Epithelial cell of esophagus (primary cell): ENCODE results near the gene OLA1.

ENCODE experiments used
- DNase-seq: peaks from one replicate; pipeline ENCODE4 v3.0.0; 2010; ENCODE audit warnings: low read depth
- H3K4me3 ChIP-seq: 2 replicates; pipeline ENCODE4 v1.5.1; 2011; ENCODE audit warnings: mild to moderate bottlenecking, low read length, control low read depth
- TF ChIP-seq, protein P1 (sequence below): IDR thresholded peaks from 2 replicates; pipeline ENCODE4 v1.5.1; 2011; ENCODE audit warnings: low read depth, mild to moderate bottlenecking, low read length, control low read depth, inconsistent platforms; ENCODE audit not compliant: insufficient read depth; ENCODE audit errors: missing control alignments

The OLA1 gene

DNA sequence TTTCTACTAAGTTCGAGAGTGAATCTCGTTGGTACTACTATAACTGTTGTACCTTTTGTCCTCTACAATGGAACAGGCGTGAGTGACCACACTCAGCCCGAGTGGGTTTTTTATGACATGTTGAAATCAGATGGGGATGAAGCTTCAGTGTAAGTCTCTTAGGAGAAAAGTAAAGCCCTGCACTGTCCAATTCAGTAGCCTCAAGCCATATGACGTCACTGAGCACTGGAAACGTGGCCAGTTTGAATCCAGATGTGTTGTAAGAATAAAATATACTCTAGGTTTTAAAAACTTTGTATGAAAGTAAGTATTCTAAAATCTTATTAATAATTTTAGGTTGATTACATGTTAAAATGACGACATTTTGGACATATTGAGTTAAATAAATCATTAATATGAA is 181.5 kb downstream of the OLA1 start:
- no peak for DNase-seq
- TF ChIP-seq, protein P1, sequence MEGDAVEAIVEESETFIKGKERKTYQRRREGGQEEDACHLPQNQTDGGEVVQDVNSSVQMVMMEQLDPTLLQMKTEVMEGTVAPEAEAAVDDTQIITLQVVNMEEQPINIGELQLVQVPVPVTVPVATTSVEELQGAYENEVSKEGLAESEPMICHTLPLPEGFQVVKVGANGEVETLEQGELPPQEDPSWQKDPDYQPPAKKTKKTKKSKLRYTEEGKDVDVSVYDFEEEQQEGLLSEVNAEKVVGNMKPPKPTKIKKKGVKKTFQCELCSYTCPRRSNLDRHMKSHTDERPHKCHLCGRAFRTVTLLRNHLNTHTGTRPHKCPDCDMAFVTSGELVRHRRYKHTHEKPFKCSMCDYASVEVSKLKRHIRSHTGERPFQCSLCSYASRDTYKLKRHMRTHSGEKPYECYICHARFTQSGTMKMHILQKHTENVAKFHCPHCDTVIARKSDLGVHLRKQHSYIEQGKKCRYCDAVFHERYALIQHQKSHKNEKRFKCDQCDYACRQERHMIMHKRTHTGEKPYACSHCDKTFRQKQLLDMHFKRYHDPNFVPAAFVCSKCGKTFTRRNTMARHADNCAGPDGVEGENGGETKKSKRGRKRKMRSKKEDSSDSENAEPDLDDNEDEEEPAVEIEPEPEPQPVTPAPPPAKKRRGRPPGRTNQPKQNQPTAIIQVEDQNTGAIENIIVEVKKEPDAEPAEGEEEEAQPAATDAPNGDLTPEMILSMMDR, result no peak
- no peak overlapping the region for H3K4me3 ChIP-seq

DNA sequence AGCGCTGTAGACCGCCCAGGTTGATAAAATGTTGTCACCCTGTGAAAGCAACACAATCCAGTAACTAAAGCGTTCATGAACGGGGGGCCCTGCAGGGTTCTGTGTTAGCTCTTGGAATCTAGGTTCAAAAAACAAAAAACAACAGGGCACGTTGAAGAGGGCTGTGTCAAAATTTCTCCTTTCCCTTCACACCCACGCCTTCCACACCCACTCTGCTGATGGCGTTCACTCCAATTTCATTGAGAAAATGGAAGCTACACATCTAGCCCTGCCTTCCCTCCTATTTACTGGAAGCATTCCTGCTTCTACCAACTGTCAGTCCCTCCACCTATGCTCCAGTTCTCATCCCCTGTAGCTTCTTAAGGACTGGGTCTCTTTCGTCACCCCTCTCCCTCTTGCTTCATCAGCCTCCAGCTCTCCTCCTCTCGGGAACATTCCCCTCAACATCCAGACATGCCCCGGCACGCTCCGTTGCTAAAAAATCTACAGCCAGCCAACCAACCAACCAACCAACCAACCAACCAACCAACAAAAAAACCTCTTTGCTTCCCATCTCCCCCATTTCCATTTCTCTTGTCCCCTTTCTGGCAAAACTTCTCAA is 184.7 kb downstream of the OLA1 start:
- no peak overlapping the region for H3K4me3 ChIP-seq
- TF ChIP-seq, protein P1, result no peak
- peak; percentile 93 for DNase-seq

DNA sequence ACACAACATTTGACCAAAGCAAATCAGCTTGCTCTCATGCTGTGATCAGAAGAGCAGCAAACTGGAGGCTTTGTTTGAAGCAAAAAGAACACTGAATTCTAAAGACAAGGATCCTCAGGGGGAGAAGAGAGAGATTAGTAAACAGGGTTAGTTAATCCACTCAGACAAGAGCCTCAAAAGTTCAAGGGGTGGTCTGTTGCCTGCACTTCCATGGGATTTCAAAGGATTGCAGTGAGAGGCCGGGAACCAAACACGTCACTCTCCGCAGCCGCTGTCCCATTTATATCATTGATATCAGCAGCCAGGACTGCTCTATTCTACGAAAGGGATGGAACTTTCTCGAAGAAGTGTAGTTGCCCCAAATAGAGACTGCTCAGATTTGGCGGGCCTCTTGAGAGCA is 185.4 kb downstream of the OLA1 start:
- TF ChIP-seq, protein P1, result no peak
- H3K4me3 ChIP-seq, result no peak overlapping the region
- DNase-seq, result no peak

DNA sequence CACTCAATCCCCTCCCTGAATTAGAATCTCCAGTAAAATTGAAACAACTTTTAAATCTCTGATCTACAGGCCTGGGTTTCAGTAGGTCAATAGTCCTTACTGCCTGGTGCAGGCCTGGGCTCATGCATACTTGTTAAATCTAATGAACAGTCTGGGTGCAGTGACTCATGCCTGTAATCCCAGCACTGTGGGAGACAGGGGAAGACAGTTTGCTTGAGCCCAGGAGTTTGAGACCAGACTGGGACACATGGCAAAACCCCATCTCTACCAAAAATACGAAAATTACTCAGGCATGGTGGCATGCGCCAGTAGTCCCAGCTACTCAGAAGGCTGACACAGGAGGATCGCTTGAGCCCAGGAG is 188.5 kb downstream of the OLA1 start:
- no peak overlapping the region for H3K4me3 ChIP-seq
- DNase-seq, result peak; percentile 80
- TF ChIP-seq, protein P1, result no peak

DNA sequence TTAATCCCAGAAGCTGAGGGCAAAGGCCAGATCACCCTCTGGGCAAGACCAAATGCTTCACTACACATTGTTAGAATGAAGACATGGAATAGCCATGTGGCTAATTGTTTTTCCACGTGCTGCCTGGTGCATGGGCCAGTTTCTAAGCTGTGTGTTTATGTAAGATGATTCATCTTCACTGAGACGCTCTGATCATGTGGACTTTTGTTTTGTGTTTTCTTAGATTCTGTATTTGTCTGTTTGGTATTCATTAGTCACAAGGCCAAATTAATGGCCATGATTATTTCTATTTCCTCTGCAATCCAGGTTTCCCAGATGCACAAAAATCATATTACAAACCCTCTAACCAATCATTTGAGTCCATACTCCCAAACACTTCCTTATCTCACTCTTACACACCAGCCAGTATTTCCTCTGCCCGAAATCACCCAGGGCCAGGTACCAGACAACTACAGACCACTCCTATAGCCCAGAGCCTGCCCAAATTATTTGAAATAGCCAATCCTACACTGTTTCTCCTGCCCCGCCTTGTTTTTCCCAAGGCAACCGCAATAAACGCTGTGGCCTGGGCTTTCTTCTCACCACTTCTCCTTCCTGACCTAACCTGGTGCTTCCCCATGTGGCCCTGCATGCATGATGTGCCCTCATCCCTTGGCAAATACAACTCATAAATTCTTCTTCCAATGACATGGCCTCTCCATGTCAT is 189.0 kb downstream of the OLA1 start:
- no peak overlapping the region for H3K4me3 ChIP-seq
- DNase-seq, result peak; percentile 89
- TF ChIP-seq, protein P1, result no peak

DNA sequence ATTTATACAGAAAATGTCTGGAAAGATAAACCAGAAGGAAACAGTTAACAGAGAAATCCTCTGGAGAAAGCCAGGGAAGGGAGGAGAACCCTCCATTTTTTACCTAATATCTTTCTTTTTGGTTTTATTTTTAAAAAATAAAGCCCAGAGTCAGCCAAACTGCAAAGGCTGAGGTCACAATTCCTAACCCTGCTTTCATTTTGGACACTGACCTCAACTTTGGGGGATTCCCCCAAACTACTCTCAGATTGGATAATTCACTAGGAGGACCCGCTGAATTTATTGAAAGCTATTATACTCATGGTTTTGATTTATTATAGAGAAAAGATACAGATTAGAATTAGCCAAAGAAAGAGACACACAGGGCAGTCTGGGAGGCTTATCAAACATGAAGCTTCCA is 189.9 kb downstream of the OLA1 start:
- TF ChIP-seq, protein P1, result no peak
- DNase-seq, result no peak
- no peak overlapping the region for H3K4me3 ChIP-seq

DNA sequence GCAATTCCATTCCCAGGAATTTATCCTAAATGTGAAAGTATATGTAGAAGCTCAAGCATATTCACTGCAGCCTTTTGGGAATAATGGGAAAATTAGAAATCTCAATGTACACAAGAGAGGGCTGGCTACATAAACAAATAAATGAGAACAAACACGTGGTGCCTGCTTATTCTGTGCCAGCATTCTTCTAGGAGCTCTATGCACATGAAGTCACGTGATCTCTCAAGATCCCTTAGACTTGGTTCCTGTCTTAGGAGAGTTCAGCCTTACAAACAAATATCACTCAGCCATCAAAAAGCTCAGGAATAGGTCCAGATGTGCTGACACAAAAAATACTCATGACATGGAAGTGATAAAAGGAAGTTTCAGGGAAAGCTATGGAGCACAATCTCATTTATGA is 190.3 kb downstream of the OLA1 start:
- TF ChIP-seq, protein P1, result no peak
- no peak for DNase-seq
- no peak overlapping the region for H3K4me3 ChIP-seq
